ENCODE measurements around the gene NOSTRIN. TPM values are rescaled to one million over a fixed set of nuclear protein-coding genes. Genes with fewer than 3 reads are reported as not detected.

NOSTRIN gene
- total RNA-seq, 1 experiment from 2014 or later, result not detected

DNA sequence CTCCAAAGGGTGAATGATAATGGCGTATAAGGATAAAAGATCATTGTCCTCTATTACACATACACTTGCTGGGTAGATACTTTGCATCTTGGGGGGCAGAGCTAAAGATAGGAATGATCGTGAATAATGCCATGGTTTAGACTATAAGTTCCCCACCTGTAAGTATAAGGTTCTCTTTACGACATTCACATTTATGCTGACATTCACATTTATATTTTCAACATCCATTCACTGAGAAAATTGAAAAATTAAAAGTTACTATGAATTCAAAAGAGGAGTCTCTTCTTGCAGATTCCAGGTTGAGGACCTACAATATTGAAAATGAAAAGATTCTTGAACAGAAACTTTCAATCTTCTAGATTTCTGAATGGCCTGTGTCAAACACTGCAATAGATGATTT is 89.9 kb downstream of the NOSTRIN start:
- Histone ChIP-seq H3K14ac (ENCODE audit: insufficient read depth, low read length) (no peak overlapping the region), H3K4me1 (ENCODE audit: insufficient read depth, low read length) (no peaks in the 10 kb centered on the region), H2BK15ac (ENCODE audit: low read depth, low read length) (no peak overlapping the region), H3K23ac (ENCODE audit: insufficient read length, low read depth, low read length) (no peak overlapping the region), H3K56ac (ENCODE audit: insufficient read length, low read depth, low read length) (no peak overlapping the region), H3K23me2 (ENCODE audit: insufficient read length, low read depth, low read length, poor library complexity, severe bottlenecking) (peaks cover 3% of the 10 kb centered on the region), H2BK120ac (ENCODE audit: low read depth, low read length, poor library complexity, severe bottlenecking) (no peak overlapping the region), H3K79me2 (ENCODE audit: insufficient read depth, low read length) (no peaks in the 10 kb centered on the region), H2BK12ac (ENCODE audit: insufficient read length, low read depth, low read length) (no peak overlapping the region), H4K5ac (ENCODE audit: insufficient read length, low read depth, low read length) (no peak overlapping the region), H2BK5ac (ENCODE audit: insufficient read length, low read length) (no peak overlapping the region), H2AK5ac (ENCODE audit: insufficient read length, low read length) (no peak overlapping the region), H3K27me3 (ENCODE audit: insufficient read depth, low read length) (no peaks in the 10 kb centered on the region; the same call in 1 of the 2 replicates), H3K4ac (ENCODE audit: low read depth, low read length) (no peak overlapping the region), H2AFZ (ENCODE audit: low read length) (no peak overlapping the region), H3K27ac (ENCODE audit: insufficient read length, low read depth, low read length) (no peak overlapping the region), H4K91ac (ENCODE audit: insufficient read length, low read depth, low read length) (no peak overlapping the region), H3K9ac (ENCODE audit: extremely low read depth, insufficient read length, low read length) (no peak overlapping the region), H3K79me1 (ENCODE audit: insufficient read depth, low read depth, low read length, poor library complexity, severe bottlenecking) (no peaks in the 10 kb centered on the region), H4K8ac (replicated peaks; ENCODE audit: insufficient read length, low read depth, low read length) (no peak overlapping the region), H3K4me2 (ENCODE audit: insufficient read depth, insufficient read length, low read length) (no peak overlapping the region), H2BK20ac (ENCODE audit: low read depth, low read length, poor library complexity, severe bottlenecking) (no peak overlapping the region), H4K20me1 (ENCODE audit: control insufficient read depth, insufficient read depth, insufficient read length) (no peaks in the 10 kb centered on the region), H3T11ph (ENCODE audit: low read length) (no peak overlapping the region), H3K18ac (ENCODE audit: insufficient read length, low read depth, low read length) (no peak overlapping the region), H3K9me3 (ENCODE audit: control insufficient read depth, low read depth, low read length) (no peaks in the 10 kb centered on the region)
- no CpG with 5 or more reads among the region's 3 CpGs for WGBS (ENCODE audit: extremely low coverage, insufficient read length, low lambda C conversion rate)
- Mint-ChIP-seq H3K27ac (no peak overlapping the region), H3K4me1 (peaks cover 7 to 12% of the 10 kb centered on the region in 2 experiments), H3K36me3 (ENCODE audit: insufficient read depth in 1 of 3, low read depth in 3 of 3) (peaks cover 9 to 15% (median 13%) of the 10 kb centered on the region in 3 experiments; a peak in 6 of 7 replicates), H3K27me3 (ENCODE audit: low read depth) (peaks cover 13% of the 10 kb centered on the region), H3K4me3 (no peak overlapping the region), H3K9me3 (no peaks in the 10 kb centered on the region)
- TF ChIP-seq CTCF (conservative IDR thresholded peaks at IDR 0.05), result no peak
- no peak for DNase-seq

All from H9 (cell line).